GM12878 (cell line): ENCODE data around the gene KIF6. TPM values are rescaled to one million over a fixed set of nuclear protein-coding genes. Genes with fewer than 3 reads are reported as not detected.

ENCODE experiments used
- ATAC-seq: fragments of 200-7000 bp; cut with Tn5 transposase; 3 replicates; pipeline ENCODE4 v1.9.1; 2020; ENCODE audit warnings: mild to moderate bottlenecking, moderate library complexity
- BruUV-seq: library from RNA; stranded (reverse); fragments of 400-500 nt; replicated peaks from 2 replicates; lab custom pipeline; 2021; lab: Mats Ljungman, UMichigan
- CTCF ChIA-PET: fragments of 300-600 bp; sonication (Branson Sonifier 250); formaldehyde crosslinking; extraction: SDS; loops from one replicate; lab custom pipeline; 2021; ENCODE audit warnings: inconsistent platforms; lab: Yijun Ruan, JAX
- POLR2A ChIA-PET: fragments of 350-600 bp; formaldehyde crosslinking; extraction: SDS; loops from one replicate; lab custom pipeline; 2021; ENCODE audit warnings: inconsistent platforms; lab: Charles Lee
- RAD21 ChIA-PET: fragments of 300-600 bp; sonication (Branson Sonifier 250); formaldehyde crosslinking; loops from one replicate; lab custom pipeline; 2023; ENCODE audit warnings: antibody characterized with exemption; ENCODE audit not compliant: unreplicated experiment; lab: Charles Lee
- SMC1A ChIA-PET: fragments of 300-600 bp; sonication (Branson Sonifier 250); formaldehyde crosslinking; loops from one replicate; lab custom pipeline; 2023; ENCODE audit not compliant: unreplicated experiment, uncharacterized antibody; lab: Charles Lee
- DNase-seq: peaks from one replicate; pipeline ENCODE4 v3.0.0-alpha.2; 2011; ENCODE audit warnings: low read depth, low spot score
- FAIRE-seq: peaks from 3 replicates; lab custom pipeline; 2011; peaks lifted over from hg19 to GRCh38; lab: Jason Lieb, UNC
- H2AFZ ChIP-seq: 2 replicates; pipeline ENCODE4 v1.6.0; 2011; ENCODE audit warnings: low read depth, low read length, control low read depth; ENCODE audit not compliant: control insufficient read depth
- H3K27ac ChIP-seq: 2 replicates; pipeline ENCODE4 v1.5.1; 2011; ENCODE audit warnings: control low read depth; ENCODE audit not compliant: control insufficient read depth, insufficient read depth
- H3K27me3 ChIP-seq, 2 experiments: replicated peaks in 1 of 2; 2 replicates each; pipeline versions ENCODE4 v1.6.0 to v1.6.1; 2011; ENCODE audit warnings: low read length in 1 of 2; ENCODE audit not compliant: control insufficient read depth in 2 of 2, insufficient read depth in 2 of 2
- H3K36me3 ChIP-seq, 2 experiments: 2 replicates each; pipeline ENCODE4 v1.5.1; 2011; ENCODE audit warnings: low read length in 1 of 2; ENCODE audit not compliant: control insufficient read depth in 2 of 2, insufficient read depth in 2 of 2
- H3K4me1 ChIP-seq: 2 replicates; pipeline ENCODE4 v1.6.1; 2011; ENCODE audit warnings: mild to moderate bottlenecking, low read length, moderate library complexity, mixed read lengths; ENCODE audit not compliant: control insufficient read depth, insufficient read depth
- H3K4me2 ChIP-seq: 2 replicates; pipeline ENCODE4 v1.6.0; 2011; ENCODE audit warnings: control low read depth; ENCODE audit not compliant: control insufficient read depth, insufficient read depth
- H3K4me3 ChIP-seq: fragments of 200-600 bp; sonication (generic); 2 replicates; pipeline ENCODE4 v1.5.1; 2016
- H3K79me2 ChIP-seq: 2 replicates; pipeline ENCODE4 v1.6.0; 2011; ENCODE audit warnings: low read length; ENCODE audit not compliant: control insufficient read depth, insufficient read depth
- H3K9ac ChIP-seq: 2 replicates; pipeline ENCODE4 v1.8.0; 2011; ENCODE audit warnings: low read length, control low read depth, mixed read lengths; ENCODE audit not compliant: control insufficient read depth, insufficient read depth
- H3K9me3 ChIP-seq: replicated peaks from 3 replicates; pipeline ENCODE4 v1.5.1; 2011; ENCODE audit warnings: mild to moderate bottlenecking, low read length; ENCODE audit not compliant: control insufficient read depth, insufficient read depth
- H4K20me1 ChIP-seq: 2 replicates; pipeline ENCODE4 v1.6.0; 2011; ENCODE audit not compliant: control insufficient read depth, insufficient read depth
- ATF7 ChIP-seq: fragments of 450-650 bp; IDR thresholded peaks from 2 replicates; pipeline ENCODE4 v1.6.1; 2016; ENCODE audit warnings: low read depth, mild to moderate bottlenecking
- BACH1 ChIP-seq: fragments of 450-650 bp; IDR thresholded peaks from 2 replicates; pipeline ENCODE4 v1.6.1; 2017; ENCODE audit warnings: mild to moderate bottlenecking, borderline replicate concordance
- BCL11A ChIP-seq: IDR thresholded peaks from 2 replicates; pipeline ENCODE4 v1.6.1; 2011; ENCODE audit warnings: low read depth, low read length
- BCLAF1 ChIP-seq: fragments of 450-650 bp; IDR thresholded peaks from 2 replicates; pipeline ENCODE4 v1.6.1; 2017; ENCODE audit warnings: antibody characterized with exemption, mild to moderate bottlenecking, moderate library complexity
- EGR1 ChIP-seq, 2 experiments: IDR thresholded peaks; 1 replicate in 1 of 2; 2 replicates in 1 of 2; pipeline ENCODE4 v1.6.1; 2011 to 2012; ENCODE audit warnings: low read depth in 2 of 2, low read length in 2 of 2, borderline replicate concordance in 1 of 2, mild to moderate bottlenecking in 1 of 2, moderate library complexity in 1 of 2
- HDGF ChIP-seq: fragments of 450-650 bp; IDR thresholded peaks from 2 replicates; pipeline ENCODE4 v1.6.1; 2016; ENCODE audit warnings: antibody characterized with exemption
- KAT2A ChIP-seq: conservative IDR thresholded peaks from 2 replicates; pipeline ENCODE4 v1.6.1; 2011; ENCODE audit warnings: low read depth, low read length; ENCODE audit not compliant: control insufficient read depth
- KDM1A ChIP-seq: fragments of 200-600 bp; sonication (generic); IDR thresholded peaks from 2 replicates; pipeline ENCODE4 v1.6.1; 2016; ENCODE audit warnings: borderline replicate concordance
- MYB ChIP-seq: fragments of 150-350 bp; IDR thresholded peaks from 2 replicates; pipeline ENCODE4 v1.6.1; 2014; ENCODE audit warnings: mild to moderate bottlenecking, low read depth, low read length, borderline replicate concordance
- PAX5 ChIP-seq: IDR thresholded peaks from 2 replicates; pipeline ENCODE4 v1.6.1; 2011; ENCODE audit warnings: low read depth, low read length, borderline replicate concordance
- PBX3 ChIP-seq: IDR thresholded peaks from 2 replicates; pipeline ENCODE4 v1.6.1; 2011; ENCODE audit warnings: mild to moderate bottlenecking, low read depth, low read length, moderate library complexity; ENCODE audit not compliant: insufficient replicate concordance
- ZNF24 ChIP-seq: fragments of 450-650 bp; IDR thresholded peaks from 2 replicates; pipeline ENCODE4 v1.6.1; 2017; ENCODE audit warnings: antibody characterized with exemption, mild to moderate bottlenecking
- ZSCAN29 ChIP-seq: fragments of 450-650 bp; IDR thresholded peaks from 2 replicates; pipeline ENCODE4 v1.6.1; 2017; ENCODE audit warnings: mild to moderate bottlenecking, moderate library complexity
- WGBS: methylation state at CpG from one replicate; pipeline ENCODE4 v1.1.6; 2016; ENCODE audit warnings: low lambda C conversion rate; ENCODE audit not compliant: insufficient replicate concordance, insufficient coverage; ENCODE audit errors: missing lambda C conversion rate; 5-methylcytosine and 5-hydroxymethylcytosine counted together
- in situ Hi-C: fragments of 300-500 bp; cut with MboI; formaldehyde crosslinking; loops from 9 replicates; pipeline ENCODE4 v1.14.3; 2018; ENCODE audit warnings: mixed read lengths
- intact Hi-C: fragments of 100-400 bp; cut with micrococcal nuclease; formaldehyde crosslinking; loops from one replicate; pipeline ENCODE4 v1.14.2; 2022; ENCODE audit not compliant: unreplicated experiment
- polyA plus RNA-seq, 11 experiments: library from polyadenylated mRNA; depleted of rRNA in 4 of 11; unstranded in 6 of 11; stranded (reverse) in 5 of 11; fragments of >200 nt; fragmentation: Nextera tagmentation in 4 of 11; fragmentation: Illumina TruSeq in 1 of 11; extraction: Ambion mirVana in 4 of 11; extraction: Trizol in 1 of 11; gene quantifications; 1 replicate in 1 of 11; 2 replicates in 10 of 11; pipeline versions ENCODE4 v1.2.1 to v1.2.3, GENCODE V29; 2011 to 2016; ENCODE audit warnings: inconsistent platforms in 2 of 11, missing spikeins in 2 of 11, low read depth in 1 of 11
- total RNA-seq, 4 experiments: library from RNA; depleted of rRNA in 3 of 4; stranded (reverse); fragments of >200 nt in 3 of 4; fragmentation: Illumina TruSeq in 1 of 4; extraction: Trizol in 1 of 4; gene quantifications; 2 replicates each; pipeline versions ENCODE4 v1.2.1 to v1.2.3, GENCODE V29; 2013 to 2021

KIF6 gene
- total and polyA plus RNA-seq, 10 of the 15 experiments (the other 5 are each of a cell fraction or from before 2014, with no cell fraction given) = 0.09 to 1.0 (median 0.28) TPM

GRCh38 chr6:39769012-39769411 is 43.8 kb upstream of the KIF6 start:
- Histone ChIP-seq H3K27ac (no peak overlapping the region), H2AFZ (no peak overlapping the region), H3K36me3 (no peaks in the 10 kb centered on the region), H3K4me2 (no peak overlapping the region), H3K27me3 (no peaks in the 10 kb centered on the region), H3K9me3 (no peaks in the 10 kb centered on the region), H3K79me2 (no peaks in the 10 kb centered on the region), H3K9ac (no peak overlapping the region), H4K20me1 (no peaks in the 10 kb centered on the region), H3K4me1 (no peaks in the 10 kb centered on the region), H3K4me3 (no peak overlapping the region)
- ChIA-PET SMC1A (interaction anchor here (1.1 kb wide), 1 partner anchor 260 kb away, joined by 3 read pairs; no protein-coding TSS in a partner anchor), RAD21 (no interaction called here), POLR2A (no interaction called here), CTCF (interaction anchor here (0.5 kb wide), 1 partner anchor 21 kb away, joined by 3 read pairs; no protein-coding TSS in a partner anchor)
- BruUV-seq = no TSS peak
- intact Hi-C loops (no loop called here), in situ Hi-C loops (no loop called here)
- no peak for DNase-seq
- no peak for ATAC-seq
- WGBS = 17% methylated on average over 5 of the region's 5 CpGs
- no peak for FAIRE-seq
- TF ChIP-seq EGR1 (IDR thresholded peaks at IDR 0.05; ENCODE audit: borderline replicate concordance in 1 of 2, low read depth in 2 of 2, low read length in 2 of 2) (no peak), MYB (no peak), KAT2A (no peak), ZNF24 (no peak), HDGF (no peak)

GRCh38 chr6:39765508-39766065 is 40.4 kb upstream of the KIF6 start:
- Histone ChIP-seq H3K9me3 (no peaks in the 10 kb centered on the region), H3K9ac (no peak overlapping the region), H3K27me3 (no peaks in the 10 kb centered on the region), H3K4me1 (no peaks in the 10 kb centered on the region), H3K4me2 (no peak overlapping the region), H3K4me3 (no peak overlapping the region), H4K20me1 (no peaks in the 10 kb centered on the region), H2AFZ (no peak overlapping the region), H3K36me3 (no peaks in the 10 kb centered on the region), H3K27ac (no peak overlapping the region), H3K79me2 (no peaks in the 10 kb centered on the region)
- no peak for DNase-seq
- SMC1A ChIA-PET = interaction anchor here (1.3 to 1.6 kb wide), 2 partner anchors 15 to 71 kb away, joined by 4 read pairs; no protein-coding TSS in a partner anchor
- POLR2A ChIA-PET = no interaction called here
- BruUV-seq = no TSS peak
- ATAC-seq = no peak; the same call in 2 of the 3 replicates
- RAD21 ChIA-PET = no interaction called here
- 33% methylated on average over 3 of the region's 3 CpGs for WGBS
- CTCF ChIA-PET = interaction anchor here (0.9 to 1.1 kb wide), 2 partner anchors 11 to 98 kb away, joined by 3 read pairs; no protein-coding TSS in a partner anchor
- intact Hi-C loops = no loop called here
- in situ Hi-C loops = no loop called here
- FAIRE-seq = peak; percentile 49
- TF ChIP-seq BACH1 (no peak), PAX5 (no peak), BCLAF1 (no peak), ZSCAN29 (no peak), PBX3 (no peak), ATF7 (no peak), KDM1A (no peak), HDGF (no peak), BCL11A (no peak)
